ENCODE measurements around the gene CACNA2D1. TPM values are rescaled to one million over a fixed set of nuclear protein-coding genes. Genes with fewer than 3 reads are reported as not detected.

CACNA2D1 gene
- total and polyA plus RNA-seq, 8 donors = 0.79 to 5.0 (median 2.1) TPM

GRCh38 chr7:82122275-82122674 is 321.3 kb downstream of the CACNA2D1 start:
- FAIRE-seq (no peak), DNase-seq (no peak), ATAC-seq (no peak)
- 56 to 72% methylated on average over 2 of the region's 2 CpGs for WGBS, 2 donors
- H3K4me1 ChIP-seq = no peaks in the 10 kb centered on the region
- H3K9me3 ChIP-seq = no peaks in the 10 kb centered on the region
- H3K27me3 ChIP-seq = no peaks in the 10 kb centered on the region
- no peak overlapping the region for H3K4me3 ChIP-seq
- H3K27ac ChIP-seq = no peak overlapping the region
- intact Hi-C loops (cut with DNase I) = no loop called here
- no peaks in the 10 kb centered on the region for H3K36me3 ChIP-seq
- no peak for TF ChIP-seq CTCF (IDR thresholded peaks at IDR 0.05)

- Histone ChIP-seq H3K4me3 (no peak overlapping the region), H3K27ac (no peak overlapping the region), H3K9me3 (no peaks in the 10 kb centered on the region), H3K36me3 (no peaks in the 10 kb centered on the region), H3K27me3 (no peaks in the 10 kb centered on the region), H3K4me1 (no peaks in the 10 kb centered on the region)
- 66 to 76% methylated on average over 6 of the region's 6 CpGs for WGBS, 2 donors
- intact Hi-C loops (cut with DNase I) = no loop called here
- FAIRE-seq (no peak), ATAC-seq (no peak), DNase-seq (no peak)
- no peak for TF ChIP-seq CTCF (IDR thresholded peaks at IDR 0.05)
Measured at GRCh38 chr7:82114237-82114636, 329.3 kb downstream of the CACNA2D1 start.

- no peak for TF ChIP-seq CTCF (IDR thresholded peaks at IDR 0.05)
- FAIRE-seq (no peak), DNase-seq (no peak), ATAC-seq (no peak)
- WGBS, 2 donors = 74 to 83% methylated on average over 8 of the region's 8 CpGs
- Histone ChIP-seq H3K4me3 (no peak overlapping the region), H3K36me3 (no peaks in the 10 kb centered on the region), H3K4me1 (no peaks in the 10 kb centered on the region), H3K9me3 (no peaks in the 10 kb centered on the region), H3K27me3 (no peaks in the 10 kb centered on the region), H3K27ac (no peak overlapping the region)
- intact Hi-C loops (cut with DNase I) = no loop called here
Measured at GRCh38 chr7:82110146-82110840, 333.3 kb downstream of the CACNA2D1 start.

- Histone ChIP-seq H3K4me1 (no peaks in the 10 kb centered on the region), H3K27ac (no peak overlapping the region), H3K27me3 (no peaks in the 10 kb centered on the region), H3K4me3 (no peak overlapping the region), H3K9me3 (no peaks in the 10 kb centered on the region), H3K36me3 (no peaks in the 10 kb centered on the region)
- no peak for TF ChIP-seq CTCF (IDR thresholded peaks at IDR 0.05)
- no peak for ATAC-seq
- intact Hi-C loops (cut with DNase I) = no loop called here
- FAIRE-seq = no peak
- WGBS, 2 donors = 60 to 64% methylated on average over 1 of the region's 1 CpG
- DNase-seq = no peak
Measured at GRCh38 chr7:82109288-82109687, 334.3 kb downstream of the CACNA2D1 start.

GRCh38 chr7:82106201-82106600 is 337.4 kb downstream of the CACNA2D1 start:
- 62 to 76% methylated on average over 3 of the region's 3 CpGs for WGBS, 2 donors
- intact Hi-C loops (cut with DNase I) = no loop called here
- Histone ChIP-seq H3K4me1 (no peaks in the 10 kb centered on the region), H3K4me3 (no peak overlapping the region), H3K36me3 (no peaks in the 10 kb centered on the region), H3K27ac (no peak overlapping the region), H3K9me3 (no peaks in the 10 kb centered on the region), H3K27me3 (no peaks in the 10 kb centered on the region)
- TF ChIP-seq CTCF (IDR thresholded peaks at IDR 0.05) = no peak
- no peak for FAIRE-seq
- no peak for DNase-seq
- ATAC-seq = no peak

Data from pancreas (tissue), 10 donors.